Kidney capillary endothelial cell (primary cell): Measurements from ENCODE around the gene CPEB3.
"Not testable (repeated sequence)": the region's sequence is repeated elsewhere in the genome, so short reads cannot be mapped to it uniquely, and the experiment has no call there.

Source experiments
- DNase-seq: peaks from one replicate; pipeline ENCODE4 v3.0.0-alpha.2; 2018; ENCODE audit warnings: low spot score

CPEB3 gene

DNA sequence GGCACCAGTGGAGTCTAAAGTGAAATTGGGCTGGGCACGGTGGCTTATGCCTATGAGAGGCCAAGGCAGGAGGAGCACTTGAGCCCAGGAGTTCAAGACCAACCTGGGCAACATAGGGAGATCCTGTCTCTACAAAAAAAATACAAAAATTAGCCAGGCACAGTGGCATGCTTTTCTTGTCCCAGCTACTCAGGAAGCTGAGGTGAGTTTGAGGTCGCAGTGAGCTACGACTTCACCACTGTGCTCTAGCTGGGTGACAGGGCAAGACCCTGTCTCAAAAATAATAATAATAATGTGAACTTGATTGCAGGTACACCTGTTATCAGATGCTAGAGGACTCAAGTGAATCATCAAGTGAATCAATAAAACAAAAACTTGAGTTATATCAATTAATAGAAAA, 259.3 kb downstream of the CPEB3 start:
- no peak for DNase-seq

DNA sequence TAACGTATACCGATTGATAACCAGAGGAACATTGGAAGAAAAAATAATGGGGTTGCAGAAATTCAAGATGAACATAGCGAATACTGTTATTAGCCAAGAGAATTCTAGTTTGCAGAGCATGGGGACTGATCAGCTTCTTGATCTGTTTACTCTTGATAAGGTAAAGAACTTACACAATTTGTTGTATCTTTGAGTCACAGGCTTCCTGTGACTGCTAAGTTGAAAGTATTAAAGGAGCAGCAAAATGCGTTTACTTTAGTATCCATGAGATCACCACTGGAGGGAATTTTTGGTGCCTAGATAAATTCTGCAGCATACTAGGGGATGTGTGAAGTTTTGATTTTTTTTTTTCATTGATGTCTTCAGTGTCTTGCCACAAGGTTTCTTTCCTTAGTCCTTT, 263.7 kb downstream of the CPEB3 start:
- DNase-seq: no peak

DNA sequence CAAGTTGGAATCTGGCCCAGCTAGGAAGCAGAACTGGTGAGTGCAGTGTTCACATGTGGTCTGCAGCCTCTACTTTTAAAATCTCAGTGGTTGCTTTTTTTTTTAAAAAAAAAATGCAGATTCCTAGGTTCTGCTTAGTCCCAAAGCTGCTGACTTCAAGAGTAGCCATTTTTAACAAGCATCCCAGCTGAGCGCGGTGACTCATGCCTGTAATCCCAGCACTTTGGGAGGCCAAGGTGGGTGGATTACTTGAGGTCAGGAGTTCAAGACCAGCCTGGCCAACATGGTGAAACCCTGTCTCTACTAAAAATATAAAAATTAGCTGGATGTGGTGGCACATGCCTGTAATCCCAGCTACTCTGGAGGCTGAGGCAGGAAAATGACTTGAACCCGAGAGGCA, 265.5 kb downstream of the CPEB3 start:
- not testable (repeated sequence) for DNase-seq

DNA sequence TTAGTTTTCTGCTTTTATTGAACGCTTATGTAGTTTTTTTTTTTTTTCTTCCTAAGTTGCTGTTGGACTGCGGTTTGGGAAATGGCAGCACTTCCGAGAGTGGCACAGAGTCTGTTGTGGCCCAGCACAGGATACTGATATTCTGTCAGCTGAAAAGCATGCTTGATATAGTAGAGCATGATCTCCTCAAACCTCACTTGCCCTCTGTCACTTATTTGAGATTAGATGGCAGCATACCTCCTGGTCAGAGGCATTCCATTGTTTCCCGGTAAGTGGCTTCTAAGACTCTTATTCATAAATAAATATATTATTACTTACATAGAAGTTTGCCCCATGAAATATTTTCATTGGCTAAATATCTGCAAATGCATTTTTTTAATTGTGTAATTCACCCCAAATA, 266.2 kb downstream of the CPEB3 start:
- no peak for DNase-seq

DNA sequence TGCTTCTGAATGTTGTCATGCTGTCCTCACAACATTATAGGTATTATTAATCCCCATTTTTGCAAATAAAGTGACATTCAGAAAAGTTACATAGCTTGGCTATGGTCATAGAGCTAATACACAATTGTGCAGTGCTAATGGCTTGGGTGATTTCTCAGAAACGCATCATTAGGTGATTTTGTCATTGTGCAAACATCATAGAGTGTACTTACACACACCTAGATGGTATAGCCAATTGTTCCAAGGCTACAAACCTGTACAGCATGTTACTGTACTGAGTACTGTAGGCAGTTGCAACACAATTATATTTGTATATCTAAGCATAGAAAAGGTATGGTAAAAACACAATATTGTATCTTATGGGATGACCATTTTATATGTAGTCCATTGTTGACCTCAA, 276.3 kb downstream of the CPEB3 start:
- DNase-seq: no peak

DNA sequence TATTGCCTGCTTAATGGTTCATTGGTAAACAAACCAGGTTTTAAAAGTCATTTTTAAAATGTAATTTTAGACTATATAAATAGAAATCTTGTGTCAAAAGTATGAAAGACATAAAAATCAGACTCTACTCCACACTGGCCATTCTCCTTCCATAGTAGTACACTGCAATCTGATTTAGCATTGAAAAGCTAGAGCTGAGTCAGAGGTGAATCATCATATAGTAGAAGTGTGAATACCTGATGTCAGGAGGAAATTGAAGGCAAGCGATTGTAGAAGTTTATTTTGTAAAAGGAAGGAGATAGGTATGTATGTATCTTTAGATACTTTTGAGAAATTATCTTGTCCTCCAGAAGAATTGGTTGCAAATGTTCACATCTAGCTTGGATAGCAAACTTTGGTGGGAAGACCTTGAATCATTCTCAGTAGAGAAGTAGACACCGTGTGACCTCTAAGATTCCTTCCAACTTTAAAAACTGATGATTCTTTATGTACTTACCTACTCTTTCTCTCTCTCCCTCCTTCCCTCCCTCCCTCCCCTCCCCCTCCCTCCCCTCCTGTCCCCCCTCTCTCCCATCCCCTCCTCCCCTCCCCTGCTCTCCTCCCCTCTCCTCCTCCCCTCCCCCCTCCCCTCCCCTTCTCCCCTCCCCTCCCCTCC, 279.2 kb downstream of the CPEB3 start:
- DNase-seq: peak; percentile 77

DNA sequence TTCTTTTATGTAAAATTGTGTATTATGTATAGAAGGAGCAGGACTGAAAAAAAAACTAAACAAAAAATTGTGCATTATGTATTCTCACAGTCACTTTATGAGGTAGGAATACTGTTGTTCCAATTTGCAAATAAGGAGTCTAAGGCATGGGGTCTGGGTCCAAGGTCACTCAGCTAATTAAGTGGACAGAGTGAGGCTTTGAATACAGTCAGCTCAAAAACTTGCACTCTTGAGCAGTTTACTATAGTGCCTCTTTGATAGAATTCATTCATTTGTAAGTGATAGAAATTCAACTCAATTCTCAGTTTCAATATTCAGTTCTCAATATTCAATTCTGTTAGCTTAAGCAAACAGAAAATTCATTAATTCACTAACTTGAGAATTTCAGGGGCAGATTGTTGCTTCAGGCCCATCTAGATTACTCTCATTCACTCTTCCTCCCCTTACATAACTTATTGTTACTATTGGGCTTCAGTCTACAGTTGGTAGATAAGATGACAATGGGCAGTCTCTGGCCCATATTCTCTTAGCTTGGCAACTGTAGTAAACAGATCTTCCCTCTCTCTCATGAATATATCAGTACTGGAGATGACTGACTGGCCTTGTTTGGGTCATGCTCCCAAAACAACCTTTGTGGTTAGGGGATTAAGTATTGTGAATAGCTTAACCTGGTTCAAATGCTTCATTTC, 280.7 kb downstream of the CPEB3 start:
- DNase-seq: no peak

DNA sequence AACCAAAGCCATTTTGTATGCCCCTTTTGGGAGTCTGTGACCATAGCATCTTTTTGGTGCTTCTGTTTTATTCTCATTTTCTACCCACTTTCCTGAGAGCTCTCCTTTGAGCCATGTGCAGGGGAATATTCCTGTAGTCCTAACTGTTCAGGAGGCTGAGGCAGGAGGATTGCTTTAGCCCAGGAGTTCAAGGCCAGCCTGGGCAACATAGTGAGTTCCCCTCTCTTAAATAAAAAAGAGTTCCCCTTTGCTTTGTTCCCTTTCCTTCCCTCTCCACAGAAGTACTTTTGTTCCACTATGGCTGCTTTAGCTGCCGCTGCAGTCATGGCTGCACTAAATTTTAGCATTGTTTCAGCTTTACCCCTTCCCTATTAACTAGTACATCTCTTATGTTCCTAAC, 281.4 kb downstream of the CPEB3 start:
- DNase-seq: no peak

DNA sequence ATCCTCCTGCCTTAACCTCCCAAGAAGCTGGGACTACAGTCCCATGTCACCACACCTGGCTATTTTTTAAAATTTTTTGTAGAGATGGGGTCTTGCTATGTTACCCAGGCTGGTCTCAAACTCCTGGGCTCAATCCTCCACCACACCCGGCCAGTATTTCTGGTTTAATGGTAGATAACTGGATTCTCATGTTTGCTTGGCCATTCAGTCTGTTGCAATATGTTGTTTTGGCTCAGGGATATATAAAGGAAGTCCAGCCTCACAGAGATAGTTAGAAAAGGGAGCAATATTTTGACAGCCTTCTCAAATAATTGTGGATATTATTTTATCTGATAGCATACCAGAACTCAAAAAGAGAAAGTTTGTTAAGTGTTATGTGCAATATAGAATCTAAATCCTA, 284.9 kb downstream of the CPEB3 start:
- no peak for DNase-seq

DNA sequence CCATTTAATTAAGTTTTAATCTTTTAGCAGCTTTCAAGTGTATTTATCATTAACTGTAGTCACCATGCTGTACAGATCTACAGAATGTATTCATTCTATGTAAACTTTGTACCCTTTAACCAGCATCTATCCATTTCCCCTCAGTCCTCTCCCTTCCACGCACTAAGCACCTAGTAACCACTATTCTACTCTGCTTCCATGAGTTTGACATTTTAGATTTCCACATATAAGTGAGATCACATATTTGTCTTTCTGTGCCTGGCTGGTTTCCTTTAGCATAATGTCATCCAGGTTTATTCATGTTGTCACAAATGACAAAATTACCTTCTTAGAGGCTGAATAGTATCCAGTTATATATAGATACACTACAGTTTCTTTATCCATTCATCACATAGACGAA, 287.6 kb downstream of the CPEB3 start:
- DNase-seq: no peak

DNA sequence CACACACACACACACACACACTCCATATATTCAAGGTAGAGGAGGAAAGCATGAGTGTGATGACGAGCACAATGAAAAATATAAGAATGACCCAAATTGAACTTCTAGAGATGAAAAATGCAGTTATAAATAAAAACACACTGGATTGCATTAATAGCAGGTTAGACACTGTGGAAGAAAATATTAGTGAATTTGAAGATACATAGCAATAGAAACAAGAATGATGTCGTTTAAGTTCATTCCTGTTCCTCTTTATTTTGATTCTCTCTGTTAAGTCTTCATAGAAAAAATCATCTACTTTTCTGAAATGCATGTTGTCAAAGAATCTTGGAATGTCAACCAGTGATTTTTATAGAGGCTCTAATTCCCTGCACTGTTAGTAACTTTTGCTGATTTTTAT, 288.9 kb downstream of the CPEB3 start:
- no peak for DNase-seq

DNA sequence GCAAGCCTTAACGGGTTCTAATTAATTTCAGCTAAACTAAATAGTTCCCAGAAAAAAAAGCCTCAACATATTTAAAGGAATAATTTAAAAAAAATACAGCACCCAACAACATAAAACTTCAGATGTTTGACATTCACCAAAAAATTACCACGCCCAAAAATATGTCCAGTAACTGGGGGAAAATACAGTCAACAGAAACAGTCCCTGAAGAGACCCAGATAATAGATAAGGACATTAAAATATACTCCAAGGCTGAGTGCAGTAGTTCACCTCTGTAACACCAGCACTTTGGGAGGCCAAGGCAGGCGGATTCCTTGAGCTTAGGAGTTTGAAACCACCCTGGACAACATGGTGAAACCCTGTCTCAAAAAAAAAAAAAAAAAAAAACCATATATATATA, 289.3 kb downstream of the CPEB3 start:
- no peak for DNase-seq
